GM19193 (cell line): ENCODE results near the gene ATG16L2.

Source experiments
- POLR2A ChIP-seq: IDR thresholded peaks from 4 replicates; pipeline ENCODE4 v1.6.1; 2011; ENCODE audit not compliant: insufficient read depth, insufficient read length; ENCODE audit errors: extremely low read depth

Gene ATG16L2

GRCh38 chr11:72869831-72870230 lies 55.6 kb downstream of the ATG16L2 start:
- no peak for TF ChIP-seq POLR2A

DNA sequence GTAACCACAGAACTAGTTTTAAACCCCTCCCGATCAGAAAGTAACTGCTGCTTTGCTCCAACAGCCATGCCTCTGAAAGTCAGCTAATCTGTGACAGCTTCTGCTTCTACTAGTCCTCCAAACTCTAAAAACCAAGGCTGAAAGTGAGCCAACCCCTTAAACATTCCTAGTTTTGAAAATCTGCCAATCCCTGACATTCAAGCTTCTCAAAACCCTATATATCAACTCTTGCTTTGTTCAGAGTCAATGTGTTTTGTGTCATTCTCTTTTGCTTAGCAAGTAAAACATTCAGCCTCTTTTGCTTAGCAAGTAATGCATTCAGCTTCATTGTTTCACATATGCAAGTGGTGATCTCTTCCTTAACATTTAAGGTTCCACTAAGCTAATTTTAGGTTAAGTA lies 56.9 kb downstream of the ATG16L2 start:
- TF ChIP-seq POLR2A: no peak

DNA sequence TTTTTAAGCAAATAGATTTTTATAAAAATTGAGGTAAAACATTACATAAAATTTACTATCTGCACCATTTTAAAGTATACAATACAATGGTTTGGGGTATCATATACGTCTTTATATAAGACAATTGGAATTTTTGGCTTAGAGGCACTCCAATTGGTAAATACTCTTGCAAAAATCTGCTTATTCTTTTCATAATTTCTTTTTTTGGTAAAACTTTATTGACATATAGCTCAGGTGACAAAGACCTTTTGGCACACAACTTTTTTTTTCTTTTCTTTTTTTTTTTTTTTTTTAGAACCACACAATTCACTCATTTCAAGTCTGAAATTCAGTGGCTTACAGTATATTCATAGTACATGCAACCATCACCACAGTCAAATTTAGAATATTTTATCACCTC lies 57.8 kb downstream of the ATG16L2 start:
- no peak for TF ChIP-seq POLR2A

DNA sequence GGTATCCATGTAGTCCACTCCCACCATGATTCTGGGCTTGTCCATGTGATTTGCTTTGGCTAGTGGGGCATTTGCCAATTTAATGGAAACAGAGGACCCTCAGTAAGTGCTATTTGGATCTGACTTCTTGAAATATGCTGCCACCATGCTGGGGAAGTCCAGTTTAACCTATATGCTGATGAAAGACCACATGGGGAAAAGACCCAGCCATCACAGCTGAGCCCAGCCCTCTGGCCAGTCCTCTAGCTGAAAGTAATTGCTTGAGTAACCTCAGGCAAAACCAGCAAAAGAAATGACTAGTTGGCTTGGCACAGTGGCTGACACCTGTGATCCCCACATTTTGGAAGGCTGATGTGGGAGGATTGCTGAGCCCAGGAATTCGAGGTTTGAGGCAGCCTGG lies 61.5 kb downstream of the ATG16L2 start:
- TF ChIP-seq POLR2A: no peak

DNA sequence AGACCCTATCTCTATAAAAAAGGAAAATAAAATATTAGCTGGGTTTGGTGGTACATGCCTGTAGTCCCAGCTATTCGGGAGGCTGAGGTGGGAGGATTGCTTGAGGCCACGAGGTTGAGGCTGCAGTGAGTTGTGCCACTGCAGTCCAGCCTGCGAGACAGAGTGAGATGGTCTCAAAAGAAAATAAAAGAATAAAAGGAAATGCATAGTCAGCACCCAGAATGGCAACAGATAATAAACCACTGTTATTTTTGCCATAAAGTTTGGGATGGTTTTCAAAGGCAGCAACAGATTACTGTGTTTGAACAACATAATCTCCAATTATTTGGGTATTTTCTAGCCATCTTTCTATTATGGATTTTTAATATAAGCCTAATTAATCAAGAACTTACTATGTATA lies 61.9 kb downstream of the ATG16L2 start:
- TF ChIP-seq POLR2A: no peak
